K562 (cell line): ENCODE results near the gene ADRM1. TPM values are rescaled to one million over a fixed set of nuclear protein-coding genes. Genes with fewer than 3 reads are reported as not detected.

Source experiments
- ATAC-seq: fragments of 200-7000 bp; cut with Tn5 transposase; 3 replicates; pipeline ENCODE4 v1.9.1; 2020; ENCODE audit warnings: moderate library complexity
- BruUV-seq: library from RNA; stranded (reverse); fragments of 400-500 nt; replicated peaks from 2 replicates; lab custom pipeline; 2021; lab: Mats Ljungman, UMichigan
- CTCF ChIA-PET: fragments of 300-600 bp; formaldehyde crosslinking; extraction: SDS; loops from one replicate; lab custom pipeline; 2021; ENCODE audit warnings: low intra/inter-chr PET ratio; lab: Yijun Ruan, JAX
- POLR2A ChIA-PET: fragments of 300-600, 350-650 bp; sonication (Branson Sonifier 250); formaldehyde crosslinking; extraction: SDS; loops from one replicate; lab custom pipeline; 2021; ENCODE audit warnings: antibody characterized with exemption, inconsistent platforms; lab: Yijun Ruan, JAX
- DNase-seq, 4 experiments: peaks; one replicate each; pipeline versions ENCODE4 v3.0.0 to v3.0.0-alpha.2; 2011 to 2018; ENCODE audit warnings: low spot score in 3 of 4, mixed read lengths in 3 of 4; ENCODE audit errors: extremely low read depth in 1 of 4
- FAIRE-seq: peaks from 2 replicates; lab custom pipeline; 2011; peaks lifted over from hg19 to GRCh38; lab: Jason Lieb, UNC
- H2AFZ ChIP-seq: 2 replicates; pipeline ENCODE4 v1.6.0; 2011; ENCODE audit warnings: low read depth, low read length, control low read depth, inconsistent platforms
- H3K27ac ChIP-seq: fragments of 200-600 bp; 3 replicates; pipeline ENCODE4 v1.8.0; 2011; ENCODE audit warnings: low read depth, mild to moderate bottlenecking, control low read depth, inconsistent platforms, low read length, moderate library complexity, mixed read lengths; ENCODE audit errors: extremely low read depth
- H3K27me3 ChIP-seq, 2 experiments: fragments of 300-600 bp in 1 of 2; 2 replicates in 1 of 2; 3 replicates in 1 of 2; pipeline versions ENCODE4 v1.6.0 to v1.8.0; 2011; ENCODE audit warnings: inconsistent platforms in 2 of 2, low read length in 2 of 2, mild to moderate bottlenecking in 1 of 2, mixed read lengths in 1 of 2, moderate library complexity in 1 of 2; ENCODE audit not compliant: control insufficient read depth in 2 of 2, insufficient read depth in 2 of 2
- H3K36me3 ChIP-seq: fragments of 300-600 bp; 3 replicates; pipeline ENCODE4 v1.8.0; 2011; ENCODE audit warnings: mild to moderate bottlenecking, low read length, inconsistent platforms; ENCODE audit not compliant: control insufficient read depth, insufficient read depth
- H3K4me1 ChIP-seq, 2 experiments: fragments of 200-600 bp in 1 of 2; replicated peaks in 1 of 2; 2 replicates in 1 of 2; 3 replicates in 1 of 2; pipeline versions ENCODE4 v1.5.1 to v1.8.0; 2011; ENCODE audit warnings: inconsistent platforms in 2 of 2, low read length in 2 of 2, mild to moderate bottlenecking in 1 of 2, mixed read lengths in 1 of 2, moderate library complexity in 1 of 2; ENCODE audit not compliant: control insufficient read depth in 2 of 2, insufficient read depth in 2 of 2
- H3K4me2 ChIP-seq: 2 replicates; pipeline ENCODE4 v1.6.1; 2011; ENCODE audit warnings: low read length, control low read depth, inconsistent platforms, mixed read lengths; ENCODE audit not compliant: insufficient read depth
- H3K4me3 ChIP-seq: fragments of 200-600 bp; sonication (generic), shearing (Covaris generic); 2 replicates; pipeline ENCODE4 v1.5.1; 2016; ENCODE audit warnings: control low read depth, inconsistent platforms
- H3K79me2 ChIP-seq: fragments of 200-600 bp; 3 replicates; pipeline ENCODE4 v1.8.0; 2011; ENCODE audit warnings: low read length, inconsistent platforms; ENCODE audit not compliant: control insufficient read depth, insufficient read depth
- H3K9ac ChIP-seq, 2 experiments: 2 replicates each; pipeline versions ENCODE4 v1.6.0 to v1.6.1; 2011; ENCODE audit warnings: low read depth in 2 of 2, low read length in 2 of 2, control low read depth in 1 of 2, inconsistent platforms in 1 of 2, mild to moderate bottlenecking in 1 of 2, mixed read lengths in 1 of 2; ENCODE audit not compliant: insufficient read depth in 1 of 2
- H3K9me1 ChIP-seq: one replicate; pipeline ENCODE4 v1.6.0; 2011; ENCODE audit warnings: inconsistent platforms, mild to moderate bottlenecking, low read length, moderate library complexity; ENCODE audit not compliant: control insufficient read depth, insufficient read depth
- H3K9me3 ChIP-seq: replicated peaks from 2 replicates; pipeline ENCODE4 v1.5.1; 2011; ENCODE audit warnings: low read depth, low read length, inconsistent platforms; ENCODE audit not compliant: control insufficient read depth, insufficient read depth
- H4K20me1 ChIP-seq: replicated peaks from 2 replicates; pipeline ENCODE4 v1.6.1; 2011; ENCODE audit warnings: low read length, inconsistent platforms, mixed read lengths; ENCODE audit not compliant: control insufficient read depth, insufficient read depth
- POLR2G ChIP-seq: fragments of 200-400 bp; formaldehyde crosslinking; IDR thresholded peaks from 2 replicates; pipeline ENCODE4 v1.6.1; 2017; ENCODE audit warnings: low read depth, mild to moderate bottlenecking, antibody characterized with exemption, low read length, moderate library complexity
- RBM22 ChIP-seq: fragments of 200-400 bp; formaldehyde crosslinking; IDR thresholded peaks from 2 replicates; pipeline ENCODE4 v1.6.1; 2018; ENCODE audit warnings: low read length, low read depth; ENCODE audit not compliant: poor library complexity, severe bottlenecking
- WGBS: fragments of 100-300 bp; shearing (Covaris generic); methylation state at CpG from one replicate; pipeline ENCODE4 v1.1.6; 2016; ENCODE audit warnings: low coverage, mixed read lengths; ENCODE audit not compliant: insufficient coverage; ENCODE audit errors: missing lambda C conversion rate; 5-methylcytosine and 5-hydroxymethylcytosine counted together
- in situ Hi-C: fragments of 300-500 bp; cut with MboI; formaldehyde crosslinking; loops from 4 replicates; pipeline ENCODE4 v1.15.0; 2018; ENCODE audit warnings: inconsistent platforms, mixed read lengths
- intact Hi-C: fragments of 100-400 bp; cut with micrococcal nuclease; formaldehyde crosslinking; loops from 2 replicates; pipeline ENCODE4 v1.14.2; 2022
- polyA plus RNA-seq, 8 experiments: library from polyadenylated mRNA; depleted of rRNA in 4 of 8; stranded (reverse) in 5 of 8; unstranded in 3 of 8; fragments of >200 nt; fragmentation: Nextera tagmentation in 2 of 8; fragmentation: Illumina TruSeq in 1 of 8; extraction: Ambion mirVana in 2 of 8; extraction: Trizol in 1 of 8; gene quantifications; 2 replicates each; pipeline versions ENCODE4 v1.2.1 to v1.2.3, GENCODE V29; 2011 to 2014; ENCODE audit warnings: inconsistent platforms in 1 of 8, missing spikeins in 1 of 8
- total RNA-seq, 7 experiments: library from RNA; depleted of rRNA in 6 of 7; stranded (reverse); fragments of >200 nt in 6 of 7; fragmentation: Illumina TruSeq in 2 of 7; extraction: Trizol in 2 of 7; gene quantifications; 2 replicates each; pipeline versions ENCODE4 v1.2.1 to v1.2.3, GENCODE V29; 2011 to 2021; ENCODE audit warnings: low replicate concordance in 1 of 7
- TF ChIP-seq, protein P1 (sequence below): fragments of 450-650 bp; IDR thresholded peaks from 2 replicates; pipeline ENCODE4 v1.7.1; 2018; ENCODE audit warnings: mild to moderate bottlenecking, low read depth; ENCODE audit not compliant: partially characterized antibody

The ADRM1 gene
- total and polyA plus RNA-seq, 9 of the 15 experiments (the other 6 are each of a cell fraction or from before 2014, with no cell fraction given): 5.0 to 223 (median 67.4) TPM

DNA sequence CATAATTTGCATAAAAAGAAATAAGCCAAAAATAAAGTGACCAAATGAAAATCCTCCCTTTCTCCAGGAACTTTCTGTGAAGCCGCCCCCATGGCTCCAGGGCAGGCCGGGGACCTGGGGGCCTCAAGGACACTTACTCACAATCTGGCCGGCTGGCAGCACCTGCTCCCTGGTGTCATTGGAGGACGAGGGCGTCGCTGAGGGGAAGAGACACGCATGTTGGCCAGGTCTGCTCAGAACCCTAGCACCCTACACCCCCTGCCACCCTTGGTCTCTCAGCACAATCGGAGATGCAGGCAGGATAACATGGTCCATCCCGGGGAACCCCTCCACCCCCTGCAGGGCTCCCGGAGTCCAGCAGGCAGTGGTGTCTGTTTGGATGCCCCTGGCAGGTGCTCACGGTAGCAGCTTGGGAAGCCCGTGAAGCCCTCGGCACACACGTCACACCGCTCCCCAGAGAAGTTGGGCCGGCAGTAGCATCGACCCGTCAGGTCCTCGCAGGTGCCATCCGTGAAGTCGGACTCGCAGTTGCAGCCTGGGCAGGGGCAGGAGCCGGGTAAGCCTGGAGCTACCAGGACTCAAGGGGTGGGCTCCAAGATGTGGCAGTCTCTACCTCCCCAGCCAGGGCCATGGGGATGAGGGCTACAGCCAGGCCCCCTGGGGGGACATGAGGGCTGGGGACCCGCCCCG lies 43.0 kb downstream of the ADRM1 start:
- in situ Hi-C loops: no loop called here
- no TSS peak for BruUV-seq

More for the DNA sequence above, 43.0 kb downstream of the ADRM1 start:
- POLR2A ChIA-PET: interaction anchor here (0.9 kb wide), 1 partner anchor 23 kb away, joined by 3 read pairs; no protein-coding TSS in a partner anchor
- H3K27me3 ChIP-seq: no peaks in the 10 kb centered on the region
- peak overlapping the region in 1 of 2 experiments; percentile 43; a peak in 1 of 4 replicates for H3K9ac ChIP-seq
- no peak overlapping the region for H2AFZ ChIP-seq
- H3K9me3 ChIP-seq: no peaks in the 10 kb centered on the region
- no peaks in the 10 kb centered on the region for H3K79me2 ChIP-seq
- H3K9me1 ChIP-seq: peaks cover 2% of the 10 kb centered on the region
- 94% methylated on average over 23 of the region's 25 CpGs for WGBS
- TF ChIP-seq RBM22 (peak; percentile 21), POLR2G (peak; percentile 52)
- TF ChIP-seq, protein P1, sequence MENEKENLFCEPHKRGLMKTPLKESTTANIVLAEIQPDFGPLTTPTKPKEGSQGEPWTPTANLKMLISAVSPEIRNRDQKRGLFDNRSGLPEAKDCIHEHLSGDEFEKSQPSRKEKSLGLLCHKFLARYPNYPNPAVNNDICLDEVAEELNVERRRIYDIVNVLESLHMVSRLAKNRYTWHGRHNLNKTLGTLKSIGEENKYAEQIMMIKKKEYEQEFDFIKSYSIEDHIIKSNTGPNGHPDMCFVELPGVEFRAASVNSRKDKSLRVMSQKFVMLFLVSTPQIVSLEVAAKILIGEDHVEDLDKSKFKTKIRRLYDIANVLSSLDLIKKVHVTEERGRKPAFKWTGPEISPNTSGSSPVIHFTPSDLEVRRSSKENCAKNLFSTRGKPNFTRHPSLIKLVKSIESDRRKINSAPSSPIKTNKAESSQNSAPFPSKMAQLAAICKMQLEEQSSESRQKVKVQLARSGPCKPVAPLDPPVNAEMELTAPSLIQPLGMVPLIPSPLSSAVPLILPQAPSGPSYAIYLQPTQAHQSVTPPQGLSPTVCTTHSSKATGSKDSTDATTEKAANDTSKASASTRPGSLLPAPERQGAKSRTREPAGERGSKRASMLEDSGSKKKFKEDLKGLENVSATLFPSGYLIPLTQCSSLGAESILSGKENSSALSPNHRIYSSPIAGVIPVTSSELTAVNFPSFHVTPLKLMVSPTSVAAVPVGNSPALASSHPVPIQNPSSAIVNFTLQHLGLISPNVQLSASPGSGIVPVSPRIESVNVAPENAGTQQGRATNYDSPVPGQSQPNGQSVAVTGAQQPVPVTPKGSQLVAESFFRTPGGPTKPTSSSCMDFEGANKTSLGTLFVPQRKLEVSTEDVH: no peak
- no peak overlapping the region for H3K4me3 ChIP-seq
- H3K27ac ChIP-seq: no peak overlapping the region
- H3K4me2 ChIP-seq: no peak overlapping the region
- ATAC-seq (no peak), DNase-seq (no peak), FAIRE-seq (no peak)
- CTCF ChIA-PET: no interaction called here
- intact Hi-C loops: no loop called here
- H4K20me1 ChIP-seq: no peaks in the 10 kb centered on the region
- peaks cover 65% of the 10 kb centered on the region for H3K36me3 ChIP-seq
- peaks cover 0 to 14% of the 10 kb centered on the region in 2 experiments; a peak in 1 of 5 replicates for H3K4me1 ChIP-seq
